Right atrium auricular region (tissue), 2 donors: ENCODE results near the gene VPS36. TPM values are rescaled to one million over a fixed set of nuclear protein-coding genes. Genes with fewer than 3 reads are reported as not detected.

Experiments
- DNase-seq: peaks from one replicate; pipeline ENCODE4 v3.0.0-alpha.2; 2019; ENCODE audit warnings: low spot score
- H3K27ac ChIP-seq, 2 donors: fragments of 200-600 bp; sonication (generic); 1 replicate in 1 of 2; 2 replicates in 1 of 2; pipeline ENCODE4 v1.5.1; 2016 to 2019
- H3K27me3 ChIP-seq, 2 donors: fragments of 200-600 bp; sonication (generic); one replicate each; pipeline versions ENCODE4 v1.5.1 to v1.6.0; 2017 to 2019
- H3K36me3 ChIP-seq: fragments of 200-600 bp; sonication (generic); one replicate; pipeline ENCODE4 v1.5.1; 2016
- H3K4me1 ChIP-seq, 2 donors: fragments of 200-600 bp; sonication (generic); one replicate each; pipeline versions ENCODE4 v1.5.1 to v1.6.0; 2017 to 2019
- H3K4me3 ChIP-seq, 2 donors: fragments of 200-600 bp; sonication (generic); 1 replicate in 1 of 2; 2 replicates in 1 of 2; pipeline ENCODE4 v1.5.1; 2017 to 2019; ENCODE audit warnings: mild to moderate bottlenecking in 1 of 2, moderate library complexity in 1 of 2
- H3K9me3 ChIP-seq, 2 donors: fragments of 200-600 bp; sonication (generic); one replicate each; pipeline ENCODE4 v1.5.1; 2019
- CTCF ChIP-seq, 2 donors: fragments of 200-600 bp; sonication (generic); IDR thresholded peaks; one replicate each; pipeline ENCODE4 v1.5.1; 2019; ENCODE audit warnings: antibody characterized with exemption in 2 of 2
- total RNA-seq, 2 donors: library from RNA; depleted of rRNA; stranded (reverse); fragments of >200 nt; gene quantifications; one replicate each; pipeline ENCODE4 v1.1.0, GENCODE V29; 2016

VPS36 gene
- total RNA-seq, 2 donors from 2014 or later, result 28.3 to 61.3 TPM

- TF ChIP-seq CTCF (IDR thresholded peaks at IDR 0.05), result no peak
- peaks cover 0 to 6% of the 10 kb centered on the region in 2 donors for H3K4me1 ChIP-seq
These were observed 55.8 kb downstream of the VPS36 start for GRCh38 chr13:52394586-52394985.

GRCh38 chr13:52393572-52394357 lies 56.7 kb downstream of the VPS36 start:
- Histone ChIP-seq H3K36me3 (peaks cover 4% of the 10 kb centered on the region), H3K4me1 (peaks cover 0 to 6% of the 10 kb centered on the region in 2 donors), H3K9me3 (no peaks in the 10 kb centered on the region), H3K27ac (no peak overlapping the region), H3K4me3 (no peak overlapping the region), H3K27me3 (no peaks in the 10 kb centered on the region)
- no peak for TF ChIP-seq CTCF (IDR thresholded peaks at IDR 0.05)
- no peak for DNase-seq

More at GRCh38 chr13:52394586-52394985, 55.8 kb downstream of the VPS36 start:
- Histone ChIP-seq H3K9me3 (no peaks in the 10 kb centered on the region), H3K27ac (no peak overlapping the region), H3K27me3 (no peaks in the 10 kb centered on the region), H3K36me3 (peaks cover 4% of the 10 kb centered on the region), H3K4me3 (no peak overlapping the region)
- no peak for DNase-seq

GRCh38 chr13:52387721-52388120 lies 62.7 kb downstream of the VPS36 start:
- Histone ChIP-seq H3K9me3 (no peaks in the 10 kb centered on the region), H3K27me3 (no peaks in the 10 kb centered on the region), H3K27ac (no peak overlapping the region), H3K4me1 (peaks cover 0 to 4% of the 10 kb centered on the region in 2 donors), H3K36me3 (no peaks in the 10 kb centered on the region), H3K4me3 (no peak overlapping the region)
- TF ChIP-seq CTCF (IDR thresholded peaks at IDR 0.05), result no peak
- no peak for DNase-seq

GRCh38 chr13:52385870-52386269 lies 64.6 kb downstream of the VPS36 start:
- DNase-seq, result no peak
- Histone ChIP-seq H3K4me1 (peaks cover 0 to 4% of the 10 kb centered on the region in 2 donors), H3K27me3 (no peaks in the 10 kb centered on the region), H3K9me3 (no peaks in the 10 kb centered on the region), H3K4me3 (no peak overlapping the region), H3K27ac (no peak overlapping the region), H3K36me3 (no peaks in the 10 kb centered on the region)
- no peak for TF ChIP-seq CTCF (IDR thresholded peaks at IDR 0.05)

- Histone ChIP-seq H3K27ac (no peak overlapping the region), H3K9me3 (no peaks in the 10 kb centered on the region), H3K4me1 (peaks cover 0 to 4% of the 10 kb centered on the region in 2 donors), H3K4me3 (no peak overlapping the region), H3K36me3 (peaks cover under 1% of the 10 kb centered on the region), H3K27me3 (no peaks in the 10 kb centered on the region)
- TF ChIP-seq CTCF (IDR thresholded peaks at IDR 0.05), result no peak
- DNase-seq, result no peak
These were observed 67.1 kb downstream of the VPS36 start for GRCh38 chr13:52383366-52383765.
